HG03159 (cell line): ENCODE results near the gene TOM1L1.

Experiments used
- ATAC-seq: cut with Tn5 transposase; IDR thresholded peaks from one replicate; pipeline ENCODE4 v1.9.1; 2021; ENCODE audit warnings: mild to moderate bottlenecking, moderate library complexity; ENCODE audit not compliant: unreplicated experiment

TOM1L1 gene

GRCh38 chr17:54892360-54892759 is 8.3 kb upstream of the TOM1L1 start:
- no peak for ATAC-seq

DNA sequence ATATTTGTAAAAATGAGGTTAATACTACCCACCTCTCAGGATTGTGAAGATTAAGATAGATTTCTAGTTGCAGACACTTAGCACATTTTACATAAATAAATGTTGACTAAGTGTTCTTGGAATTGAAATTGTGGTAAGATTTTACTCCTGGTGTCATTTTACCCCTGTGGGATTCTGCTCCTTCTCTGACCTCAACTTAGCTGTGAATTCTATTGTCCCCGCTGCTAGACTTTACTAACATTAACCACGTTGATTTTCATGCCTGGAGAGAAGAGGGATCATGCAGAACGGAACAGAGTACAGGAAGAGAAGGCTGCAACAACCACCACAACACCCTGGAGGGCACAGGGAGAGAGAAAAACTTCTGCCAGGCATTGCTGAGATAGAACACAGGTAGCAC is 2.1 kb upstream of the TOM1L1 start:
- no peak for ATAC-seq

DNA sequence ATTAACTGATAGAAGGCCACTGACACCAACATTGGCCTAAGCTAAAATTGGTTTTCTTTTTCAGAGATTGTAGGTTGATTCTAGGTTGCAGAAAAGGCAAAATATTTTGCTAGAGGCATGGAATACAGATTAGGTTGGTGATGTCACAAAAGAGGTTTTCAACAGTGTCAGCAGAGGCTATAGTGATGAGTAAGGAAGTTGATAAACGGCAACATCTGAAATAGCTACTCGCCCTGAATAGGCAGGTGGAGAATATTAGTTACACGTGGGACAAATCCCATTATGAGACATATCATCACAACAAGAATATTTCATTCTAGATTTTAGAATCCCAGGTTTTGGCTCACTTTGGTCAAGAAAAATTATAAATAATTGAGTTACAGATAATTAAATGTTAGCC is 1.5 kb upstream of the TOM1L1 start:
- ATAC-seq = no peak

- no peak for ATAC-seq
Observed at GRCh38 chr17:54899721-54900456, 763 bp upstream of the TOM1L1 start.

GRCh38 chr17:54901230-54901822 is 674 bp downstream of the TOM1L1 start:
- ATAC-seq = no peak

DNA sequence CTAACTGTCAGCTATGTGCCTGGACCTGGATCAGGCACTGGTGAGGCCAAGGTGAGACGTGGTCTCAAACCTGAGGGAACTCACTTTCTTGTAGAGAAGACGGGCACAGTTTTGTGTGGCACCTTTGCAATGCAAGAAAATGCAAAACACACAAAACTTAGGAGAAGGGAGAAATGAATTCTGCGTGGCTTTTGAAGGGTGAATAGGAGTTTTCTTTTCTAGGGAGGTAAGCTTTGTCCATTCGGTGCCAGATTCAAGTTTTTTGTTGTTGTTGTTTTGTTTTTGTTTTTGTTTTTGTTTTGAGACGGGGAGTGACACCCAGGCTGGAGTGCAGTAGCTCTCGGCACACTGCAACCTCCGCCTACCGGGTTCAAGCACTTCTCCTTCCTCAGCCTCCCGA is 1.4 kb downstream of the TOM1L1 start:
- no peak for ATAC-seq

DNA sequence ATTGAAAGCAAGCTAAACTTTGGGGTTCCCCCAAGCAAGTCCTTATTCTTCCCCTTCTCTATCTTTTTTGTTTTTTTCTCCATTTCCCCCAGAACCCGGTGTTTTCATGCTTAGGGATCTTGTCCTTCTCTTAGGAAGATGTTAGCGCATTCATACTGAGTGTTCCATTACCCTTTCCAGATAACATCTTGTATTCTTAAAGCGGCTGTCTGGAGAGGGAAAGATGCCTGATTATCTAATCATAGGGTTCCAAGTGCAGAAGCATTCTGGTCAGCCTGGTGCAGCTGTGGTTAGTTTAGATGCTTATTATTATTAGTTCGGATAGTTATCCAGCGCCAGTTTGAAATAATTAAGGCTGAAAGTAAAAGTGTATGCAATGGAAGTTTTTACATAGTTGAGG is 2.0 kb downstream of the TOM1L1 start:
- no peak for ATAC-seq

GRCh38 chr17:54903375-54903774 is 2.7 kb downstream of the TOM1L1 start:
- ATAC-seq = no peak

- no peak for ATAC-seq
Observed at GRCh38 chr17:54906683-54907082, 6.0 kb downstream of the TOM1L1 start.

- no peak for ATAC-seq
Observed at GRCh38 chr17:54907376-54907775, 6.7 kb downstream of the TOM1L1 start.

GRCh38 chr17:54909766-54910165 is 9.1 kb downstream of the TOM1L1 start:
- no peak for ATAC-seq

GRCh38 chr17:54916721-54917120 is 16.1 kb downstream of the TOM1L1 start:
- ATAC-seq = no peak

GRCh38 chr17:54919425-54919824 is 18.8 kb downstream of the TOM1L1 start:
- no peak for ATAC-seq

DNA sequence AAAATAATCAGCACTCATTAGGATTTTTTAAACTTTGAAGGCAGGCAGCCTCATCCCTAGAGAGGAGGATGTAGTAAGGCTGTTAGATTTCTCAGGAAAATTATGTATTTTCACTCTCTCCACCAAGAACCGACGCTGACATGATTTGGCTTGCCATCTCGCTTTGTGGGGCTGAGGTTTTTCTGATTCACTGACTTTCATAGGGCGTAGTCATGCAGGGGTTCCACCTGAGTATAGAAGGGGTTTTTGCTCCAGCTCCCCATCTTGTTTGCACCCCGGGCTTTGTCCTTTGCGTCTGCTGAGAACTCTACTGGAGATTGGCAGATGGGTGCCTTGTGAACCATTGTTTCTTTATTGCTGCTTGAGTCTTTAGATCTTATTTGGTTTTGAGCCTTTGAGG is 20.2 kb downstream of the TOM1L1 start:
- ATAC-seq = no peak

DNA sequence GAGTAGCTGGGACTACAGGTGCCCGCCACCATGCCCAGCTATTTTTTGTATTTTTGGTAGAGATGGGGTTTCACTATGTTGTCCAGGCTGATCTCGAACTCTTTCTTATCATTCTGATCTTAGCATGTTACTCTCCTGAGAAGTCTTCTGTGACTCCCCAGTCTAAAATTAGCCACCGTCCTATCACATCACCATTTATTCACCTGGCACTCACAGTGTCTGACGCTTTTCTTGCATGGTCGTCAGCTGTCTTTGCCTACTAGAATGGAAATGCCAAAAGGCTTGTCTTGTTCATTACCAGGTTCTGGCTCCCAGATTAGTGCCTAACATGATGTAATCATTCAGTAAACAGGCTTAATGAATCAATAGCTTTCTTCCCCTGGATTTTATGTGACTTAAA is 23.8 kb downstream of the TOM1L1 start:
- ATAC-seq = no peak

DNA sequence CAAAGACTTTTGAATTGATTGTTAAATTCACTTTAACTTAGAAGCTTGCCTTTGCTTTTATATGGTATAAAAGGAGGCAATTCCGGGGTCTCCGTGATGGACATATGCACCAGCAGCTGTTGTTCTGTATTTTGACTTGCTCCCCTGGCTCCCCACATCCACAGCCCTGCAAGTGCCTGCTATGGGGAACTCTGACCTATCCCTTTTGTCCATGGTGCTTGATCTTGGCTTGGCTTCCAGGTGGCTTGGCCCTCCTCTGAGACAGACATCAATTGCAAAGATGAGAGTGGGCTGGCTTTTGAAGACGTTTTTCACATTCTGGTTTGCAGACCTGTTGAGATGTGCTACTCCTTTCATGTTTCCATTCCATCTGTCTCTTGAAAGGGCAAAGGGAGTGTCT is 26.9 kb downstream of the TOM1L1 start:
- ATAC-seq = no peak

GRCh38 chr17:54932711-54933110 is 32.1 kb downstream of the TOM1L1 start:
- ATAC-seq = no peak

DNA sequence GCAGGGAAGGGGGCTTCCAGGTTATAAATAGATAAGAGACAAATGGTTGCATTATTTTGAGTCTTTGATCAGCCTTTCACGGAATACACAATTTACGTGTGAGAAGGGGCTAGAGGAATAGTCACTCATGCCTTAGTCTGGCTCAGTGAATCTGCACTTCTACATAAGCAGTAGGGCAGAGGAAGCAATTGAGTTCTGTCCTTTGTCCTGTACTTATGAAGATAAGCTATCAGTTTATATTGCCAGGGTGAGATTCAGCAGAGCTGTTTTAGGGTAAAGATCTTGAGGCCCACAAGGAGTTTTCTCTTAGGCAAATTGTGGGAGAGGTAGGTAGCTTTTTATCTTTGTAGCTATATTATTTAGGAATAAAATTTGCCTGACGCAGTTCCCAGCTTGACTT is 33.3 kb downstream of the TOM1L1 start:
- no peak for ATAC-seq

- ATAC-seq = no peak
Observed at GRCh38 chr17:54935471-54935870, 34.8 kb downstream of the TOM1L1 start.

GRCh38 chr17:54937018-54937417 is 36.4 kb downstream of the TOM1L1 start:
- no peak for ATAC-seq

GRCh38 chr17:54937426-54937825 is 36.8 kb downstream of the TOM1L1 start:
- ATAC-seq = no peak

DNA sequence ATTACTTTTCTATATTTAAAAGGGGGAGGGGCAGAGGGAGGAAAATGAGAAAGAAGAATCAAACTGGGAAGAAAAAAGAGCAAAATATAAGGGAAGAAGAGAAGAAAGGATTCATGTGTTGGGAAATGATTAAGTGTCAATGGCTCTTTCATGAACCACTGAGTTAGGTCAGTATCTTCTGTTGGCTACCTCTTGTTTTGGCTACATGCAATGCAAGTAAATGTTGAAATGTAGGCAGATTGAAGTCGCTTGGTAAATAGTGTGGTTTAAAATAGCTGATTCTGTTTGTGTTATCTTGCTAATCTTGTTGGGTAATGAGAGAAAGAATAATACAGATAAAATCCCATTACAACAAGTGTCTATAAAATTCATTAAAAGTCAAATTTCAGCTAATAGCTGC is 40.6 kb downstream of the TOM1L1 start:
- no peak for ATAC-seq

GRCh38 chr17:54944796-54945195 is 44.1 kb downstream of the TOM1L1 start:
- no peak for ATAC-seq
